ENCODE data around the gene NRTN. TPM values are rescaled to one million over a fixed set of nuclear protein-coding genes. Genes with fewer than 3 reads are reported as not detected.
"Not testable (repeated sequence)": the region's sequence is repeated elsewhere in the genome, so short reads cannot be mapped to it uniquely, and the experiment has no call there.

The NRTN gene
- total RNA-seq, 2 experiments from 2014 or later = not detected

- ATAC-seq; POLR2A ChIA-PET; H3K4me1 Mint-ChIP-seq (ENCODE audit: low read depth): not testable (repeated sequence)
These were observed 43.8 kb downstream of the NRTN start for GRCh38 chr19:5848621-5849020.

GRCh38 chr19:5850189-5850588 is 45.3 kb downstream of the NRTN start:
- Mint-ChIP-seq H3K27ac (no peak overlapping the region), H3K9me3 (ENCODE audit: insufficient read depth) (no peaks in the 10 kb centered on the region), H3K27me3 (ENCODE audit: low read depth) (no peaks in the 10 kb centered on the region), H3K4me1 (ENCODE audit: low read depth) (peaks cover 6% of the 10 kb centered on the region), H3K4me3 (no peak overlapping the region), H3K36me3 (ENCODE audit: low read depth) (no peaks in the 10 kb centered on the region)
- no peak for DNase-seq
- ChIA-PET POLR2A (no interaction called here), CTCF (no interaction called here)
- ATAC-seq = no peak

More at GRCh38 chr19:5848621-5849020, 43.8 kb downstream of the NRTN start:
- H3K36me3 Mint-ChIP-seq (ENCODE audit: low read depth); H3K9me3 Mint-ChIP-seq (ENCODE audit: insufficient read depth); H3K27ac Mint-ChIP-seq; H3K4me3 Mint-ChIP-seq; H3K27me3 Mint-ChIP-seq (ENCODE audit: low read depth); CTCF ChIA-PET; DNase-seq: not testable (repeated sequence)

DNA sequence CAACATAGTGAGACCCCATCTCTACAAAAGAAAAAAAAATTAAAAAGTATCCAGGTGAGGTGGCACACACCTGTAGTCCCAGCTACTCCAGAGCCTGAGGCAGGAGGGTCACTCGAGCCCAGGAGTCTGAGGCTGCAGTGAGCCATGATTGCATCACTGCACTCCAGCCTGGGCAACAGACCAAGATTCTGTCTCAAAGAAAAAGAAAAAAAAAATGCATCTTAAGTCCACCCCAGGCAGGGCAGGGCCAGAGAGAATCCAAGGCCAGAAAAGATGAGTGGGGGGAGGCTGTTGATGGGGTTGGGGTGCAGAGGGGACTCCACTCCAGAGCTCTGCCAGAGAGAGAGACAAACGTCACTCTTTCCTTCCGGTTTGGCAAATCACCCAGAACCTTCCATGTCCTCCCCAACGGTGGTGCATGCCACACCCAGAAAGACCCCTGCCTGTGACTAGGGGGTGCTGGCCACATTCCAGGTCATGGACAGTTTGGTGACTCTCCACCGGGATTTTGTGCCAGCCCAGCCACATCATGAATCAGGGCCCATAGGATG is 46.0 kb downstream of the NRTN start:
- H3K36me3 Mint-ChIP-seq (ENCODE audit: low read depth) = no peaks in the 10 kb centered on the region
- no peak for DNase-seq
- no peak for ATAC-seq
- CTCF ChIA-PET = interaction anchor here (0.7 kb wide), 1 partner anchor 146 kb away, joined by 4 read pairs; no protein-coding TSS in a partner anchor
- H3K4me3 Mint-ChIP-seq = no peak overlapping the region
- H3K27ac Mint-ChIP-seq = no peak overlapping the region
- H3K9me3 Mint-ChIP-seq (ENCODE audit: insufficient read depth) = no peaks in the 10 kb centered on the region
- no peaks in the 10 kb centered on the region for H3K27me3 Mint-ChIP-seq (ENCODE audit: low read depth)
- H3K4me1 Mint-ChIP-seq (ENCODE audit: low read depth) = peaks cover 6% of the 10 kb centered on the region
- POLR2A ChIA-PET = no interaction called here

DNA sequence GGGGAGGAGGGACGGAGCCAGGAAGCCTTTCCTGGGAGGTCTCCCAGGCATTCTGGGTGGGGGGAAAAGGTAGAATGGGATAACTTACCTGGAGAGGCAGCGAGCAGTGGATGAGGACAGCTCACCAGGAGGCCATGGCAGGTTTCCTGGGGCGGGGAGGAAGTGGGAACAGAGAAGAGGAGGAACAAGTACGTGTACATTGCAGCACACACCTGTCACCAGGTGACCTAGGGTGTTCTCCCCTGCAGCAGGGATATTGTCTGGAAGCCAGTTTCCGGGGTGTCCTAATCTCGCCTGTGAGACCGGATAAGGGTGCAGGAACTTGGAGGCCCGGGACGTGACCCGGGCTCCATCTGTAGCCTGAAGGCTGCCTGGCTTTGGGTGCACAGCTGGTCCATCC is 46.4 kb downstream of the NRTN start, which contains the start of gene FUT3:
Gene FUT3 (minus strand): TSS at position 148 of the 400 bp plus-strand sequence.
- no peaks in the 10 kb centered on the region for H3K36me3 Mint-ChIP-seq (ENCODE audit: low read depth)
- no peaks in the 10 kb centered on the region for H3K27me3 Mint-ChIP-seq (ENCODE audit: low read depth)
- H3K4me3 Mint-ChIP-seq = no peak within 1 kb of the TSS
- H3K4me1 Mint-ChIP-seq (ENCODE audit: low read depth) = peaks cover 6% of the 10 kb centered on the region
- DNase-seq = no peak
- ChIA-PET POLR2A (no interaction called here), CTCF (interaction anchor here (0.7 kb wide), 1 partner anchor 145 kb away, joined by 4 read pairs; no protein-coding TSS in a partner anchor)
- no peak for ATAC-seq
- H3K27ac Mint-ChIP-seq = no peak within 1 kb of the TSS
- no peaks in the 10 kb centered on the region for H3K9me3 Mint-ChIP-seq (ENCODE audit: insufficient read depth)

GRCh38 chr19:5854121-5854520 is 49.3 kb downstream of the NRTN start:
- H3K36me3 Mint-ChIP-seq (ENCODE audit: low read depth); POLR2A ChIA-PET; CTCF ChIA-PET; H3K4me1 Mint-ChIP-seq (ENCODE audit: low read depth); H3K27ac Mint-ChIP-seq; ATAC-seq; DNase-seq; H3K4me3 Mint-ChIP-seq; H3K27me3 Mint-ChIP-seq (ENCODE audit: low read depth); H3K9me3 Mint-ChIP-seq (ENCODE audit: insufficient read depth): not testable (repeated sequence)

DNA sequence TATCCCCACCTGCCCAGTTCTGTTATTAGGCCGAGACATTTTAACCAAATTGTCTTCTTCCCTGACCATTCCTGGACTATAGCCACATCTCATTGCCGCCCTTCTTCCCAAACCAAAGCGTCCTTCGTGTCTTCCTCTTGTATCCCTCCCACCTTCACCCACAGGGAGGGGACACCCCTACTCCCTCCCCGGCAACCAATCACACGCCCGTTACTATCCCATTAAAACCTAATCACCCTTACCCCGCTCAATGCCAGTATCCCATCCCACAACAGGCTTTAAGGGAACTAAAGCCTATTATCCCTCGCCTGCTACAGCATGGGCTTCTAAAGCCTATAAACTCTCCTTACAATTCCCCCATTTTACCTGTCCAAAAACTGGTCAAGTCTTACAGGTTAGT is 50.3 kb downstream of the NRTN start:
- POLR2A ChIA-PET; DNase-seq; H3K4me3 Mint-ChIP-seq; CTCF ChIA-PET; H3K27me3 Mint-ChIP-seq (ENCODE audit: low read depth); H3K36me3 Mint-ChIP-seq (ENCODE audit: low read depth); H3K9me3 Mint-ChIP-seq (ENCODE audit: insufficient read depth); H3K27ac Mint-ChIP-seq; ATAC-seq; H3K4me1 Mint-ChIP-seq (ENCODE audit: low read depth): not testable (repeated sequence)

DNA sequence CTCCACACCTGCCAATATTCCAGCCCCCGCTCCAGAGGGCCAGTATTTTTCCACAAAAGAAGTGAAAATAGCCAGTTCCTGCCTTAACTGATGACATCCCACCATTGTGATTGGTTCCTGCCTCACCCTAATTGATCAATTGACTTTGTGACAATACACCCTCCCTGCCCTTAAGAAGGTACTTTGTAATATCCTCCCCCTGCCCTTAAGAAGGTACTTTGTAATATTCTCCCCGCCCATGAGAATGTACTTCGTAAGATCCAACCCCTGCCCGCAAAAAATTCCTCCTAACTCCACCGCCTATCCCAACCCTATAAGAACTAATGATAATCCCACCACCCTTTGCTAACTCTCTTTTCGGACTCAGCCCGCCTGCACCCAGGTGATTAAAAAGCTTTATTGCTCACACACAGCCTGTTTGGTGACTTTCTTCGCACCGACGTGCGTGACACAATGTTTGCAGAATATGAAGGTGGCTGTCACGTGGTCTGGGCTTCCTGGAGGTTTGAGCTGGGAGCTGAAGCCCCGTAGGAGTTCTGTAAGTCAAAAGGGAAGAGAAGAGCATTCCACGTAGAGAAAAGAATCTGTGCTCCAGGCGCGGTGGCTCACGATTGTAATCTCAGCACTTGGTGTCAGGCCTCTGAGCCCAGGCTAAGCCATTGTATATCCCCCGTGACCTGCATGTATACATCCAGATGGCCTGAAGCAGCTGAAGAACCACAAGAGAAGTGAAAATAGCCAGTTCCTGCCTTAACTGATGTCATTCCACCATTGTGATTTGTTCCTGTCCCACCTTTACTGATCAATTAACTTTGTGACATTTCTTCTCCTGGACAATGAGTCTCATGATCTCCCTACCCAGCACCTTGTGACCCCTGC is 52.6 kb downstream of the NRTN start:
- DNase-seq (no peak), ATAC-seq (no peak)
- no peaks in the 10 kb centered on the region for H3K36me3 Mint-ChIP-seq (ENCODE audit: low read depth)
- no peak overlapping the region for H3K27ac Mint-ChIP-seq
- H3K27me3 Mint-ChIP-seq (ENCODE audit: low read depth) = no peaks in the 10 kb centered on the region
- H3K4me3 Mint-ChIP-seq = no peak overlapping the region
- no peaks in the 10 kb centered on the region for H3K9me3 Mint-ChIP-seq (ENCODE audit: insufficient read depth)
- POLR2A ChIA-PET = no interaction called here
- CTCF ChIA-PET = no interaction called here
- H3K4me1 Mint-ChIP-seq (ENCODE audit: low read depth) = peaks cover 4% of the 10 kb centered on the region

DNA sequence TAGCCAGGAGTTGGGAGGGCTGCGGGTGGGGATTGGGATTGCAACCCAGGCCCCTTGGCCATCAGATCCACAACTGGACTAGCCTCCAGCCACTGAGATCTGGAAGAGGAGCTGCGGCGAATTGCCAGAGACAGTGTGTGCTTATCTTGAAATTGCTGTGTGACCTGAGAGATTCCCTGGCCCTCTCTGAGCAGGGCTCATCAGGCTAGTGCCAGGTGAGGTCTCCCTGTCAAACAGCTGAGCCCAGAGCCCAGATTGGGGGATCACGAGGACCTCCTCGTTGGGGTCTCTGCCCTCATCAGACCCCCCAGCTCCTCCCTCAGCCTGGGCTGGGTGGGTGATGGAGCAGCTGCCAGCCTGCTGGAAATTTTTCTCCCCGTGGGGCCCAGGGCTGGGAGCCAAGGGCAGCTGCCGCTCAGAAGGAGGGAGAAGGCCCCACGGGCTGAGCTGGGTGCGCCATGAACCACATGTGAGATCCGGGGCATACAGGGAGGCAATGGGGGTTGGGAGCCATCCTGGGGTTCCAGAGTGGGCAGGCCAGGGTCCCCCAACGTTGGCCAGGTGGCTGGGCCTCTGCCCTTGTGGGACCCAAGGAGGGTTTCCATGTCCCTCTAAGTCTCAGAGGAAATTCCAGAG is 58.3 kb downstream of the NRTN start:
- ChIA-PET CTCF (no interaction called here), POLR2A (no interaction called here)
- Mint-ChIP-seq H3K27ac (no peak overlapping the region), H3K4me1 (ENCODE audit: low read depth) (no peaks in the 10 kb centered on the region), H3K9me3 (ENCODE audit: insufficient read depth) (no peaks in the 10 kb centered on the region), H3K27me3 (ENCODE audit: low read depth) (no peaks in the 10 kb centered on the region), H3K4me3 (no peak overlapping the region), H3K36me3 (ENCODE audit: low read depth) (no peaks in the 10 kb centered on the region)
- ATAC-seq = no peak
- DNase-seq = no peak

DNA sequence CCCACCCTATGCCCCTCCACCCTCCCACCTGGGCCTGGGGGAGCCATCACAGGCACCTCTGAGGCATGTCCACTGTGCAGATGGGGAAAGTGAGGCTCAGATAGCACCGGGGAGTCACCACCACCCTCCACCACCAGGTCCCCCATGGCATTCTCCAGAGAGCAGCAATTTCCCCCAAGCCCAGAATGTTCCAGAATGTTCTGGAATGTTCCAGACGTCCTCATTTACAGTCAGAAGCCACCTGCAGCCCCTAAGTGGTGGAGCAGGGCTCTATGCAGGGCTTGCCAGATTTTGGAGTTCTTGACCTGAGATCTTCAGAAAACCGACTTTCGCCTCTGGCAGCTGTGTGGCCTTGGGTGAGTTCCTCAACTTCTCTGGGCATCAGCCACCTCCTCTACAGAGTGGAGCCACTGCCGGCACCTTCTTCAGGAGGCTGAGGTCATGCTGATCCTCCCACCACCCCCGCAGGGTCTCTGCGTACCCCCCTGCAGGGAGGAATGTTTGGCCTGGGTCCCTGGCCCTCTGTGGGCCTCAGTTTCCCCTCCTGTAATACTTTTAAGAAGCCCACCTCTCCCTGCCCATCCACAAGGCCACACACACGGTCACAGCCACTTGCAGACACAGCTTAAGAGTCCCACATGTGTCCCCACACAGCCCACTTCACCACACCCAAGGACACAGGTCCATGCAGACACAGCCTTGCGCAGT is 59.3 kb downstream of the NRTN start:
- H3K4me3 Mint-ChIP-seq = no peak overlapping the region
- no peak for DNase-seq
- no peaks in the 10 kb centered on the region for H3K4me1 Mint-ChIP-seq (ENCODE audit: low read depth)
- ChIA-PET POLR2A (interaction anchor here (0.6 kb wide), 1 partner anchor 1242 kb away, joined by 4 read pairs; no protein-coding TSS in a partner anchor), CTCF (no interaction called here)
- no peaks in the 10 kb centered on the region for H3K27me3 Mint-ChIP-seq (ENCODE audit: low read depth)
- no peaks in the 10 kb centered on the region for H3K36me3 Mint-ChIP-seq (ENCODE audit: low read depth)
- H3K27ac Mint-ChIP-seq = no peak overlapping the region
- H3K9me3 Mint-ChIP-seq (ENCODE audit: insufficient read depth) = no peaks in the 10 kb centered on the region
- no peak for ATAC-seq

DNA sequence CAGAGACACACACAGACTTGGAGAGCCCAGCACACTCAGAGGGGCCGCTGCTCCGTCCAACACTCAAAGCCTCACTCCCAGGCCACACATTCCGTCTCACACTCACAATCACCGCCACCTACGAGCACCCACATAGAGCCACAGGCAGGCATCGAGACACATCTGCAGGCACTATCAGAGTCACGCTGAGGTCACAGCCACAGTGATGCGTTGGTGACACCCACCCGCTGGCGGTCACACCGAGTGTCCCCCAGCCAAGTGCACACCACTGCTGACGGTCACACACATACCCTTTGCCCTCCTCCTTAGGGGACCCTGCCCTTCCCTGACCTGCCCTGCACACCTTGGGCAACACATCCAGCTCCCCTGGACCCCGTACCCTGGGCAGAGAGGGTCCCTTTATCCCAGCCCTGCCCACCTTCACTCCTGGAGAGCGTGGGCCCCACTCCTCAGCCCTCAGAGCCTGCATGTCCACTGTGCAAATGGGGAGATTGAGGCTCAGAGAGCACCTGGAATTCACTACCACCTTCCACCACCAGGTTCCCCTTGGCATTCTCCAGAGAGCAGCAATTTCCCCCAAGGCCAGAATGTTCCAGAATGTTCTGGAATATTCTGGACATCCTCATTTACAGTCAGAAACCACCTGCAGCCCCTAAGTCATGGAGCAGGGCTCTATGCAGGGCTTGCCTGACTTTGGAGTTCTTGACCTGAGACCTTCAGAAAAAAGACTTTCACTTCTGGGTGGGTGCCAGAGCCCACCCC is 60.0 kb downstream of the NRTN start:
- DNase-seq (no peak), ATAC-seq (no peak)
- no peak overlapping the region for H3K27ac Mint-ChIP-seq
- CTCF ChIA-PET = no interaction called here
- H3K4me1 Mint-ChIP-seq (ENCODE audit: low read depth) = no peaks in the 10 kb centered on the region
- no peaks in the 10 kb centered on the region for H3K9me3 Mint-ChIP-seq (ENCODE audit: insufficient read depth)
- no peak overlapping the region for H3K4me3 Mint-ChIP-seq
- H3K36me3 Mint-ChIP-seq (ENCODE audit: low read depth) = no peaks in the 10 kb centered on the region
- POLR2A ChIA-PET = interaction anchor here (0.6 kb wide), 1 partner anchor 1243 kb away, joined by 4 read pairs; no protein-coding TSS in a partner anchor
- no peaks in the 10 kb centered on the region for H3K27me3 Mint-ChIP-seq (ENCODE audit: low read depth)

DNA sequence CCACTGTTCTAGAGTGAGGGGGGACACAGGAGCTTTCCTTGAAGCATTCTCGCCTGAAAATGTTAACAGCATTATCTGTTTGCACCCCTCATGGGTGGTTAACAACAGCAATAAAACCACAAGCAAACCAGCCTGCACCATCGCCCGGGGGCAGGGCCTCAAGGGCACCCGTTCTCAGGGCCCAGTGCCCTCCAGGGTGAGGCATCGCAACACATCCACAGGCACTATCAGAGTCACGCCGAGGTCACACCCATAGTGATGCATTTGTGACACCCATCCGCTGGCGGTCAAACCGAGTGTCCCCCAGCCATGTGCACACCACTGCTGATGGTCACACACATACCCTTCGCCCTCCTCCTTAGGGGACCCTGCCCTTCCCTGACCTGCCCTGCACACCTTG is 60.9 kb downstream of the NRTN start:
- ChIA-PET CTCF (no interaction called here), POLR2A (no interaction called here)
- no peak for ATAC-seq

More for the DNA sequence above, 60.9 kb downstream of the NRTN start:
- DNase-seq = no peak
- Mint-ChIP-seq H3K36me3 (ENCODE audit: low read depth) (no peaks in the 10 kb centered on the region), H3K4me1 (ENCODE audit: low read depth) (no peaks in the 10 kb centered on the region), H3K27ac (no peak overlapping the region), H3K9me3 (ENCODE audit: insufficient read depth) (no peaks in the 10 kb centered on the region), H3K4me3 (no peak overlapping the region), H3K27me3 (ENCODE audit: low read depth) (no peaks in the 10 kb centered on the region)
